ENCODE measurements around the gene TMEM37.

TMEM37 gene

DNA sequence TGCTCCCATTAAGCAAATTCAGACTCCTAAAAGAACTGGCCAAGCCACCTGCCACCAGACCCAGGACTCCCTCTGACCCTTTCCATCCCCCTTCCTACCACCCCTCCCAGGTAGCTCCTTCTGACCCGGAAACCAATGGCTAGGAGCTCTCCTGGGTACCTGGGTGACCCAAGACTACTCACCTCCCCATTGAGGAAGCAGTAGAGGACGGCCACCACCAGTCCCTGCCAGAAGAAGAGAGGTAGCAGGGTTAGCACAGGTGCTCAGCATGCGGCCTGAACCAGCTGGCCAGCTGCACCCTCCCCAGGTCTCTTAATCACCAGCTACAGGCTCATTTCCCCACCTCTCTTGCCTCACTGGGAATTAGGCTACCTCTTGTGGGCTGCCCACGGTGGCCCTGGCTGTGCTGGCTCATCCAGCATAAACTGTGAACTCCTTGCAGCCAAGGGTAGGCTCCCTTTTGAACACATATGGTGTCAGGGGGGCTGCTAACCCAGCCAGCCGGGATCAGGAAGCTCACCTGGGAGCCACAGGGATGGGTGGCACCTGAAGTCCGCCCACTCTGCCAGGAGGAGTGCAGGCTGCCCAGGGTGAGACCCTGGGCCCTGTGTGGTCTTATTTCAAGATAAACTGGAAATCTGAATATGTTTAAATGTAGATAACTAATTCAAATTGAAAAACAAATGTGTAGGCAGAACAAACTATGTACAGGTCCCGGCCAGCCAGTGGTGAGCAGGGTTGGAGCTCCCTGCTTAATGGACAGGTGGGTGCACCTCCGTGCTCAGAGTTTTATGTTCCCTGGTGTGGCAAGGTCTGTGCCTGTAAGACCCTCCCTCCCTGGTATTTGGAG lies 9.9 kb downstream of the TMEM37 start:
- Histone ChIP-seq H3K9me3 (ENCODE audit: control insufficient read depth in 2 of 2, low read length in 2 of 2) (no peaks in the 10 kb centered on the region), H3K9ac (ENCODE audit: low read length in 2 of 2) (no peak overlapping the region), H3K27me3 (ENCODE audit: control insufficient read depth in 1 of 2, insufficient read depth in 2 of 2, low read length in 2 of 2) (no peaks in the 10 kb centered on the region), H3K36me3 (ENCODE audit: control insufficient read depth in 2 of 2, insufficient read depth in 2 of 2, low read length in 2 of 2) (peaks cover 0 to 2% of the 10 kb centered on the region in 2 donors), H3K4me1 (ENCODE audit: control insufficient read depth, insufficient read depth, low read length) (no peaks in the 10 kb centered on the region), H3K27ac (ENCODE audit: low read length) (no peak overlapping the region), H3K4me3 (ENCODE audit: low read length in 2 of 2) (no peak overlapping the region)

DNA sequence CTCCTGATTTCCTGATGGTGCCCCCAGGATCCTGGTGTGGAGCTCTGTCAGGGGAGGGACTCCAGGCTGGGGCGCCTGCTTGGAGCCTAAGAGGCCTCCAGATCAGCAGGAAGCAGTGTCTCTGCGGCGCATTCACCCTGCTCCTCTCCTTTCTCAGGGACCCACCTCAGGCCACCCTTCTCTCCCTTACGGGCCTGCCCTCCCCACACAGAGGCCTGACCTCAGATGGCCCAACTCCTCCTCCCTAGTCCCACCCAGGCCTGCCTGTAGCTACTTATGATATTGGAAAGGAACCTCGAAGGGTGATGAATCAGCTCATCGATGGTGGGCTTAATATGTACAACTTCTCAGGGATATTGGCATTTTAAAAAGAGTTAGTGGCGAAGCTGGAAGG lies 10.6 kb downstream of the TMEM37 start:
- no peaks in the 10 kb centered on the region for H3K27me3 ChIP-seq (ENCODE audit: control insufficient read depth in 1 of 2, insufficient read depth in 2 of 2, low read length in 2 of 2)
- H3K36me3 ChIP-seq (ENCODE audit: control insufficient read depth in 2 of 2, insufficient read depth in 2 of 2, low read length in 2 of 2): peaks cover 0 to 2% of the 10 kb centered on the region in 2 donors
- H3K27ac ChIP-seq (ENCODE audit: low read length): no peak overlapping the region
- H3K9ac ChIP-seq (ENCODE audit: low read length in 2 of 2): no peak overlapping the region
- no peaks in the 10 kb centered on the region for H3K4me1 ChIP-seq (ENCODE audit: control insufficient read depth, insufficient read depth, low read length)
- H3K9me3 ChIP-seq (ENCODE audit: control insufficient read depth in 2 of 2, low read length in 2 of 2): no peaks in the 10 kb centered on the region
- no peak overlapping the region for H3K4me3 ChIP-seq (ENCODE audit: low read length in 2 of 2)

DNA sequence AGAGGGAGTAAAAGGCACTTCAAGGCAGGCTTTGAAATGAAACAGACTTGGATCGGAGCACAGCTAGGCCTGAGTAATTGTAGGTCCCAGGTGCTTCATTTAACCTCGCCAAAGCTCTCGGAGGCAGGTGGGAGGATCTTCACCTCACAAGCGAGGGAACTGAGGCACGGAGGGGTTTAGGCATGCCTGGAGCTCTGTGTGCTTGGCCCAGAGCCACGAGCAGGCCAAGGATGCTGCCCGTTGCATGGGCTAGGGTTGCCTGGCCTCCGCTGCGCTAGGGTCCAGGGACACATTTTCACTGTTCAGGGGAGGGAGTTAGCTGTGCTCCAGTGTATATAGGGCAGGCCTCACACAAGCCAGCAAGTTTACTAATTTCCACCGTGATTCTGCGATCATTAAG lies 11.2 kb downstream of the TMEM37 start:
- Histone ChIP-seq H3K36me3 (ENCODE audit: control insufficient read depth in 2 of 2, insufficient read depth in 2 of 2, low read length in 2 of 2) (peaks cover 0 to 2% of the 10 kb centered on the region in 2 donors), H3K27ac (ENCODE audit: low read length) (no peak overlapping the region), H3K9me3 (ENCODE audit: control insufficient read depth in 2 of 2, low read length in 2 of 2) (no peaks in the 10 kb centered on the region), H3K9ac (ENCODE audit: low read length in 2 of 2) (no peak overlapping the region), H3K4me3 (ENCODE audit: low read length in 2 of 2) (no peak overlapping the region), H3K4me1 (ENCODE audit: control insufficient read depth, insufficient read depth, low read length) (no peaks in the 10 kb centered on the region), H3K27me3 (ENCODE audit: control insufficient read depth in 1 of 2, insufficient read depth in 2 of 2, low read length in 2 of 2) (no peaks in the 10 kb centered on the region)

DNA sequence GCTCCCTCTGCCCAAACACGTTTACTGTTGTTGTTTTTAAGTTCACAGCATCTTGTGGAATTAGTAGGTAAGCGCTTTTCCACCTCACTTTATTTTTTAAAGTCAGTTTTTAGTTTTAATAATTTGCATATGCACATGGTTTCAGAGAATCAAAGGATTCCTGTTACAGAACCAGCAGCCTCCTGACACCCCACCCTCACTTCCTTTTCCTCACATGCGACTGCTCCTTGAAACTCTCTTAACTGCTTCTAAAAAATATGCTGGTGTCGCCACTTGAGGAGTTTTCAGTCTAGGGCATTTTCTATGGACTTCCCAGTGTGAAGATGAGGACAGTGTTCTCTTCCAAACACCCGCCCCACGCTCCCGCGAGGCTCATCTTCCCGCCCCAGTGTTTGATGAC lies 14.4 kb downstream of the TMEM37 start:
- no peaks in the 10 kb centered on the region for H3K36me3 ChIP-seq (ENCODE audit: control insufficient read depth in 2 of 2, insufficient read depth in 2 of 2, low read length in 2 of 2)
- no peaks in the 10 kb centered on the region for H3K27me3 ChIP-seq (ENCODE audit: control insufficient read depth in 1 of 2, insufficient read depth in 2 of 2, low read length in 2 of 2)
- H3K4me3 ChIP-seq (ENCODE audit: low read length in 2 of 2): no peak overlapping the region
- H3K4me1 ChIP-seq (ENCODE audit: control insufficient read depth, insufficient read depth, low read length): no peaks in the 10 kb centered on the region
- H3K27ac ChIP-seq (ENCODE audit: low read length): no peak overlapping the region
- no peak overlapping the region for H3K9ac ChIP-seq (ENCODE audit: low read length in 2 of 2)
- H3K9me3 ChIP-seq (ENCODE audit: control insufficient read depth in 2 of 2, low read length in 2 of 2): no peaks in the 10 kb centered on the region

DNA sequence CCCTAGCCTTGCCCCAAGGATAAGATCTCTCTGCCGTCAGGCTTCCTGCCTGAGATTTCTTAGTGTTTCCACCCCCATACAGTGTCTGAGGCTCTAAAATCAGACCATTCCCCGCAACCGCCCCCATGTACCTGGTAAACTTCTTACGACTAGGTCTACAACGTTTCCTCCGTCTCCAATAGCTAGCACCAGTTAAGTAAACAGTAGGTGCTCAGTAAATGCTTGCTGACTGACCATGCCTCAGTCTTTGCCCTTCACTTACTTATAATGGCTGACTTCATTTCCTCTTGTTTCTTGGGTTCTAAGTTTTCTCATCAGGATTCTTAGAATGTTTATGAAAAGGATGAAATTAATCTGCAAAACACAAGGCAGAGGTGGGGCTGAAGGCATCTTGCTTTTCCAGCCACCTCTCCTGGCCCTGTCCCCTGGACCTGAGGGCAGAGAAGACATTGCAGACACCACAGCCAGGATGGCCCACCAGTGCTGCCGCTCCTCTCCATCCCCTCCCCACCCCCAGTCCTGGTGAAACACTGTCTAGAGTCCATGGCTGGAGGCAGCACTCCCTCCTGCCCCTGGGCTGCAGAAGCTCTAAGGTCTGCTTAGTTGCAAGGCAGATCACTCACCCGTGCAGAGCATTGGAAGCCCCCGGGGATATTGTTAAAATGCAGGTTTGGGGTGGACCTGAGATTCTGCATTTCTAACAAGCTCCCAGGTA lies 16.9 kb downstream of the TMEM37 start:
- Histone ChIP-seq H3K9me3 (ENCODE audit: control insufficient read depth in 2 of 2, low read length in 2 of 2) (no peaks in the 10 kb centered on the region), H3K9ac (ENCODE audit: low read length in 2 of 2) (no peak overlapping the region), H3K27me3 (ENCODE audit: control insufficient read depth in 1 of 2, insufficient read depth in 2 of 2, low read length in 2 of 2) (peaks cover 0 to 3% of the 10 kb centered on the region in 2 donors), H3K4me1 (ENCODE audit: control insufficient read depth, insufficient read depth, low read length) (no peaks in the 10 kb centered on the region), H3K4me3 (ENCODE audit: low read length in 2 of 2) (no peak overlapping the region), H3K27ac (ENCODE audit: low read length) (no peak overlapping the region), H3K36me3 (ENCODE audit: control insufficient read depth in 2 of 2, insufficient read depth in 2 of 2, low read length in 2 of 2) (no peaks in the 10 kb centered on the region)

DNA sequence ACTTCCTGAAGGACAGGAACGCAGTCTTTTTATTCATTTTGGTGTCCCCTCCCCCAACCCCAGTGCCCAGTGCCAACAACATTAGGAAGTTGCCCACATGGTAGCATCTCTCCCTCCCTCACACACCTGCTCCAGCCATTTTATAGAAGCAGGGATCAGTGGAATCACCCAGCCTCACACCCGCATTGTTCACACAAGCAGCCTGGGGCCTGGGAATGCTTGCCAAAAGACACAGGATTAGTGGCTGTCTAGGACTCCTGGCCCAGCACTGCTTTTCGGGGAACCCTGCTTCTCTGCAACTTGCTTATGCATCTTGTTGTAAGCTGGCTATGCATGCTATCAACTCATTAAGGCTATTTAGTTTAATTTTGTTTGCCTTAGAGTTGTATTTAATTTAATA lies 17.9 kb downstream of the TMEM37 start:
- Histone ChIP-seq H3K36me3 (ENCODE audit: control insufficient read depth in 2 of 2, insufficient read depth in 2 of 2, low read length in 2 of 2) (no peaks in the 10 kb centered on the region), H3K27ac (ENCODE audit: low read length) (no peak overlapping the region), H3K9me3 (ENCODE audit: control insufficient read depth in 2 of 2, low read length in 2 of 2) (no peaks in the 10 kb centered on the region), H3K27me3 (ENCODE audit: control insufficient read depth in 1 of 2, insufficient read depth in 2 of 2, low read length in 2 of 2) (peaks cover 0 to 3% of the 10 kb centered on the region in 2 donors), H3K9ac (ENCODE audit: low read length in 2 of 2) (no peak overlapping the region), H3K4me1 (ENCODE audit: control insufficient read depth, insufficient read depth, low read length) (no peaks in the 10 kb centered on the region), H3K4me3 (ENCODE audit: low read length in 2 of 2) (no peak overlapping the region)

DNA sequence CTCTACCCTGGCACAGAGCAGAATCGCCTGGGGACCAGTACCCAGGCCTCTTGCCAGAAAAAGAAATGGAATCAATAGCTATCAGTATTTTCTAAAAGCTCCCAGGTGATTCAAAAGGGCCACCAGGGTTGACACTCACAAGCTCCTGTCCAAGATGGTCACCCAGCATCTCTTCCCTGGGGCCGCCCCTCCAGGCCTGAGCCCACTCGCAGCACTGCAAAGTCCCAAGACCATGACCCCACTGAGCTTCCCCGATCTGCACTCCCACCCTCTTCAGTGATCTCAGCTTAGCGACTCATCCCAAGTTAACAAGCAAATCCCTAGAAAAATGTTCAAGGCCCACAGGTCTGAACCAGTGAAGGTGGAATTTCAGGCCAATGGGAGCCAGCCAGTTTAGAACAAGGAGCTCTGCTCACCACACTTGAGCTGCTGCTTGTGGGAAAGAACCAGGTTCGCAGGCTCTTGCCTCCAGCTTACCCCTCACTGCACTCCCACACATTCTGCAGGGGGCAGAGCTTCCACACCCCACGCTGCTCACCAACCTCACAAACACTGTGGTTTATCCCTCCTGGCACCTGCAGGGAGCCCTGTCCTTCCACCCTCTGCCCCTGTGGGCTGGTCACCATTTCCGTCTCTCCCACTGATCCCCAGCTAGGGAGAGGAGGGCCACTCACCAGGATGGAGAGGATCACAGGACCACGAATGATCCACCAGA lies 19.8 kb downstream of the TMEM37 start:
- Histone ChIP-seq H3K27me3 (ENCODE audit: control insufficient read depth in 1 of 2, insufficient read depth in 2 of 2, low read length in 2 of 2) (peaks cover 0 to 3% of the 10 kb centered on the region in 2 donors), H3K9me3 (ENCODE audit: control insufficient read depth in 2 of 2, low read length in 2 of 2) (peaks cover 0 to 4% of the 10 kb centered on the region in 2 donors), H3K4me1 (ENCODE audit: control insufficient read depth, insufficient read depth, low read length) (no peaks in the 10 kb centered on the region), H3K36me3 (ENCODE audit: control insufficient read depth in 2 of 2, insufficient read depth in 2 of 2, low read length in 2 of 2) (no peaks in the 10 kb centered on the region), H3K27ac (ENCODE audit: low read length) (no peak overlapping the region), H3K9ac (ENCODE audit: low read length in 2 of 2) (no peak overlapping the region), H3K4me3 (ENCODE audit: low read length in 2 of 2) (no peak overlapping the region)

DNA sequence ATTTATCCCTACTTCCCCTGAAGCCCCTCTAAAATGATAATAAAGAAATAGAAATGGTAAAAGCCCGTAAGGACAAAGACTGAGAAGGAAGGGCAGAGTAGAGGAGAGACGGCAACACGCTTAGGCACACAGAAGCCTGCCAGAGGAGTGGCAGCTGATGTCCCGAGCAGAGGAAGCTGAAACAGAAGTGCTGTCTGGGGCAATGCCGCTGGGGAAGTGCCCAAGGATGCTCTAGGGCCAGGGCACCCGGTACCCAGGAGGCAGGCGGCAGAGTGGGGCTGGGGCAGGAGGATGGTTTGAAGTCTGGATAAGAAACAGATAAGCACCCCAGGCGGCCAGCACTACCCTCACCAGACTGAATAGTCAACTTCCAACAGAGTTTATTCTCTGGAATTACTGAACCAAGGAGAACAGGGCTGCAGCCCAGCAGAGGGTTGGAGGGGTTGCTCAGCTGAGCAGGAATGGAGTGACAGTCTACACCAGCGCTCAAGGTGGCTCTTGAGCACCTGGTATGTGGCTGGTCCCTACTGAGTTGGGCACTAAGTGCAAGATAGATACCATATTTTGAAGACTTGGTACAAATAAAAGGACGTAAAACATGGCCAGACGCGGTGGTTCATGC lies 22.4 kb downstream of the TMEM37 start:
- no peaks in the 10 kb centered on the region for H3K4me1 ChIP-seq (ENCODE audit: control insufficient read depth, insufficient read depth, low read length)
- no peaks in the 10 kb centered on the region for H3K36me3 ChIP-seq (ENCODE audit: control insufficient read depth in 2 of 2, insufficient read depth in 2 of 2, low read length in 2 of 2)
- H3K27ac ChIP-seq (ENCODE audit: low read length): no peak overlapping the region
- H3K9ac ChIP-seq (ENCODE audit: low read length in 2 of 2): no peak overlapping the region
- peaks cover 0 to 3% of the 10 kb centered on the region in 2 donors for H3K27me3 ChIP-seq (ENCODE audit: control insufficient read depth in 1 of 2, insufficient read depth in 2 of 2, low read length in 2 of 2)
- H3K4me3 ChIP-seq (ENCODE audit: low read length in 2 of 2): no peak overlapping the region
- peaks cover 0 to 4% of the 10 kb centered on the region in 2 donors for H3K9me3 ChIP-seq (ENCODE audit: control insufficient read depth in 2 of 2, low read length in 2 of 2)

DNA sequence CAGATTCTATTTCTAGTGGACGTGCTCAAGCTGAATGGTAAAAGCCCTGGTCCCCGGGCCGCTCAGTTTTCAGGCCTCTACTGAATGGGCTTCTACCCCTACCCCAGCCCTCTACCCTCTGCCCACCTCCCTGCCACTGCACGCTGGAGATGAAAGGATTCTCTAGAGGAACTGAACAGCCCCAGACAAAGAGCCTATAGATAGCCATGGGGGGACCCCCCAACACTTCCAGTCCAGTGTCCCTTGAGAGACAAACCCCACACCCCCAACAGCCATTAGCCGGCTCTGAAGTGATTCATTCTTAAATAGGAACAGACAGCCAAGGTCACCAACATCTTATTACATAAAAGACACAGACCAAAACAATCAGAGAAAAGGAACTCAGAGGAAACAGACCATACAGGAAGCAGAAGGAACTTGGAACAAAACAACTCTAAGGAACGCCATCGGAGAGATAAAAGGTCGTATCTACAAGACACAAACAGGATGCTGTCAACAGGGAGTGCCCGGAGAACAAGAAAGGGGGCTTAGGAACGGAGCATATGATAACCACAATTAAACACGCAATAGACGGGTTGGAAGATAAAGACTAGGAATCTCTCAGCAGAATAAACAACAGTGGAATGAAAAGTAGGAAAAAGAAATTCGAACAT lies 23.5 kb downstream of the TMEM37 start:
- H3K27me3 ChIP-seq (ENCODE audit: control insufficient read depth in 1 of 2, insufficient read depth in 2 of 2, low read length in 2 of 2): peaks cover 0 to 3% of the 10 kb centered on the region in 2 donors
- H3K9ac ChIP-seq (ENCODE audit: low read length in 2 of 2): no peak overlapping the region
- no peak overlapping the region for H3K4me3 ChIP-seq (ENCODE audit: low read length in 2 of 2)
- H3K27ac ChIP-seq (ENCODE audit: low read length): no peak overlapping the region
- no peaks in the 10 kb centered on the region for H3K36me3 ChIP-seq (ENCODE audit: control insufficient read depth in 2 of 2, insufficient read depth in 2 of 2, low read length in 2 of 2)
- no peaks in the 10 kb centered on the region for H3K4me1 ChIP-seq (ENCODE audit: control insufficient read depth, insufficient read depth, low read length)
- peaks cover 0 to 4% of the 10 kb centered on the region in 2 donors for H3K9me3 ChIP-seq (ENCODE audit: control insufficient read depth in 2 of 2, low read length in 2 of 2)

DNA sequence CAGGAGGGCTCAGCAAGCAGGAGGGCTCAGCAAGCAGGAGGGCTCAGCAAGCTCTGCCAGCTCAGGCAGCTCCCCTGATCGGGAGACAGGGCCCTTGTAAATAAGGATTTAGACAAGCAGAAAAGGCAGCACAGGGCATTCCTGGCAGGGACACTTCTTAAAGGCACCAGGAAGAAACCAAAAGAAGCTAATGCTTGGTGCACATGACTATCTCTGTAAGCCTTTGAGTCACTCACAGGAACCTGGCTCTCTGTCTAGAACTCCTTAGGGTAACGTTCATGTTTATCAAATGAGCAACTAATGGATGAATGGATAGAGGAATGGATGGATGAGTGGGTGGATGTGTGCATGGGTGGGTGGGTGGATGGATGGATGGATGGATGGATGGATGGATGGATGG lies 28.4 kb downstream of the TMEM37 start:
- Histone ChIP-seq H3K9me3 (ENCODE audit: control insufficient read depth in 2 of 2, low read length in 2 of 2) (peaks cover 0 to 4% of the 10 kb centered on the region in 2 donors), H3K4me1 (ENCODE audit: control insufficient read depth, insufficient read depth, low read length) (no peaks in the 10 kb centered on the region), H3K27me3 (ENCODE audit: control insufficient read depth in 1 of 2, insufficient read depth in 2 of 2, low read length in 2 of 2) (no peaks in the 10 kb centered on the region), H3K27ac (ENCODE audit: low read length) (no peak overlapping the region), H3K36me3 (ENCODE audit: control insufficient read depth in 2 of 2, insufficient read depth in 2 of 2, low read length in 2 of 2) (no peaks in the 10 kb centered on the region), H3K4me3 (ENCODE audit: low read length in 2 of 2) (no peak overlapping the region), H3K9ac (ENCODE audit: low read length in 2 of 2) (no peak overlapping the region)

Measured in stomach smooth muscle (tissue), 2 donors.